UCSD-AML1 (cell line): ENCODE measurements around the gene IGF2.

ENCODE experiments used
- DNase-seq: peaks from one replicate; lab custom pipeline; 2025; ENCODE audit not compliant: unreplicated experiment; lab: John Stamatoyannopoulos, UW

The IGF2 gene

GRCh38 chr11:2105511-2105910 is 33.7 kb downstream of the IGF2 start:
- DNase-seq, result no peak

- no peak for DNase-seq
Measured at GRCh38 chr11:2104524-2105440, 34.4 kb downstream of the IGF2 start.

GRCh38 chr11:2103668-2104523 is 35.3 kb downstream of the IGF2 start:
- no peak for DNase-seq

- DNase-seq, result no peak
Measured at GRCh38 chr11:2102883-2103213, 36.3 kb downstream of the IGF2 start.

- DNase-seq, result peak; percentile 65
Measured at GRCh38 chr11:2102132-2102882, 36.9 kb downstream of the IGF2 start.

GRCh38 chr11:2101171-2101675 is 38.0 kb downstream of the IGF2 start:
- no peak for DNase-seq

- DNase-seq, result no peak
Measured at GRCh38 chr11:2100361-2101170, 38.6 kb downstream of the IGF2 start.

GRCh38 chr11:2099516-2100349 is 39.5 kb downstream of the IGF2 start:
- DNase-seq, result no peak

GRCh38 chr11:2098691-2099515 is 40.3 kb downstream of the IGF2 start:
- DNase-seq, result peak; percentile 34

- DNase-seq, result no peak
Measured at GRCh38 chr11:2097998-2098690, 41.0 kb downstream of the IGF2 start.

GRCh38 chr11:2097356-2097997 is 41.7 kb downstream of the IGF2 start:
- no peak for DNase-seq

GRCh38 chr11:2096919-2097301 is 42.3 kb downstream of the IGF2 start:
- DNase-seq, result no peak

- DNase-seq, result no peak
Measured at GRCh38 chr11:2096011-2096918, 42.9 kb downstream of the IGF2 start.

GRCh38 chr11:2095542-2095941 is 43.6 kb downstream of the IGF2 start:
- no peak for DNase-seq

GRCh38 chr11:2095198-2095520 is 44.0 kb downstream of the IGF2 start:
- DNase-seq, result no peak

- DNase-seq, result no peak
Measured at GRCh38 chr11:2094354-2095197, 44.6 kb downstream of the IGF2 start.
